Hematopoietic multipotent progenitor cell treated with erythropoietin and hydrocortisone succinate and interleukin-3 and kit ligand, for 15 days (in vitro differentiated cells): ENCODE results near the gene PGAP6.

Source experiments
- DNase-seq: peaks from one replicate; pipeline ENCODE4 v3.0.0-alpha.2; 2015; ENCODE audit warnings: low spot score

PGAP6 gene

DNA sequence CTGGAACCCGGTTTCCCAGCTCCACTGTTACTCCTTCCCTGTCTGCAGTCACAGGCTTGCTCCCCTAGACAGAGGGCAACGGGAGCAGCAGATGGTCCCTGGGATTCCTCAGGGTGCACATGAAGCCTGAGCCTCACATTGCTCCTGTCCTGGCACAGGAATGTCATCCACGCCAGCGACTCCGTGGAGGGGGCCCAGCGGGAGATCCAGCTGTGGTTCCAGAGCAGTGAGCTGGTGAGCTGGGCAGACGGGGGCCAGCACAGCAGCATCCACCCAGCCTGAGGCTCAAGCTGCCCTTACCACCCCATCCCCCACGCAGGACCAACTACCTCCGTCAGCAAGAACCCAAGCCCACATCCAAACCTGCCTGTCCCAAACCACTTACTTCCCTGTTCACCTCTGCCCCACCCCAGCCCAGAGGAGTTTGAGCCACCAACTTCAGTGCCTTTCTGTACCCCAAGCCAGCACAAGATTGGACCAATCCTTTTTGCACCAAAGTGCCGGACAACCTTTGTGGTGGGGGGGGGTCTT, 18.3 kb upstream of the PGAP6 start:
- peak; percentile 27 for DNase-seq

DNA sequence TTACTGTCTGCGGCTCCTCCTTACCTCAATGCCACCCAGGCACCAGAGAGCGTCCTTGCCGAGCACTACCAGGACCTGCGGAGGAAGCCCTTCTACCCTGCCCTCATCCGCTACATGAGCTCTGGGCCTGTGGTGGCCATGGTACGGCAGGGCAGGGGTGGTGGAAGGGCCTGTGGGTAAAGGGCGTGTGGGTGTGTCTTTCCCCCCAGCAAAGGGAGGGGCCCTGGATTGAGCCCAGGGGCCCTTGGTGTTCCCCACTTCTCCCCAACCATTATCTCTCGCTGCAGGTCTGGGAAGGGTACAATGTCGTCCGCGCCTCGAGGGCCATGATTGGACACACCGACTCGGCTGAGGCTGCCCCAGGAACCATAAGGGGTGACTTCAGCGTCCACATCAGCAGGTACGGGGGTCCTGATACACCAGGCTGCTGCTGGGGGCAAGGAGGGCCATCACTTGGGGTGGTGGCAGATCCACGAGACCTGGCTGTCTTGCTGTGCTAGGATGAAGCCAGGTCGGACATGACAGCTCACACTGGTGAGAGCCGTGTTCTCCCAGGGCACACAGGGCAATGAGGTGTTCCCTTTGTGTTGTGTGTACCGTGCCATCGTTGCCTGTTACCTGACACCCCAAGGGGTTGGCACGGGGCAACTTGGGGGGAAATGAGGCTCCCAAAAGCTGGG, 17.7 kb upstream of the PGAP6 start:
- peak; percentile 75 for DNase-seq

DNA sequence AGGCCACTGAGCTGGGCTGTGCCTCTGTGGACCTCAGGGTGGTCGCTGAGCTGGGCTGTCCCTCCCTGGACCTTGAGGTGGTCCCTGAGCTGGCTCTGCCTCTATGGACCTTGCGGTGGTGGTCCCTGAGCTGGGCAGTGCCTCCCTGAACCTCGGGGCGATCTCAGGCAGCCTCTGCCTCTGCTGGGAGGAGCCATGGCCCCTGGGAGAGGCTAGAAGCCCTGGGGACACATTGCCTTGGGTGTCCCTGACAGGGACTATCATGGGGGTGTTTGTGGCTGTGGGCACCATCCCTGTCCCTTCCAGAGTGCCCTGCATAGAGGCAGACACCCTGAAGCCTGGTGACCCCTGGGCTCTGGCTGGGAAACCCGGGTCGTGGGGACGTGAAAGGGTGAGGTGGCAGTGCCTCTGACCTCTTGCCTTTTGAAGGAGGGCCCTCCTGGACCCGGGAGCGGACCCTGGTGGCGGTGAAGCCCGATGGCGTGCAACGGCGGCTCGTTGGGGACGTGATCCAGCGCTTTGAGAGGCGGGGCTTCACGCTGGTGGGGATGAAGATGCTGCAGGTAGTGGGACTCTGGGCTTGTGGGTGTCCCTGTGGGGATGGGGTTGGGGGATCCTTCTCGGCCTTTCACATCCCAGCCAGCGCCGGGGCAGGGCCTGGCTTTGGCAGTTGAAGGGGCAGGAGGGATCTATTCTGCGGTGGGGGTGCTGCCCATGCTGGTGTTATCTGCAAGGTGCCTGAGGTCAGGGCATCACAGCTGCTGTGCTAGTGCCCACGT, 17.0 kb upstream of the PGAP6 start:
- DNase-seq, result no peak

DNA sequence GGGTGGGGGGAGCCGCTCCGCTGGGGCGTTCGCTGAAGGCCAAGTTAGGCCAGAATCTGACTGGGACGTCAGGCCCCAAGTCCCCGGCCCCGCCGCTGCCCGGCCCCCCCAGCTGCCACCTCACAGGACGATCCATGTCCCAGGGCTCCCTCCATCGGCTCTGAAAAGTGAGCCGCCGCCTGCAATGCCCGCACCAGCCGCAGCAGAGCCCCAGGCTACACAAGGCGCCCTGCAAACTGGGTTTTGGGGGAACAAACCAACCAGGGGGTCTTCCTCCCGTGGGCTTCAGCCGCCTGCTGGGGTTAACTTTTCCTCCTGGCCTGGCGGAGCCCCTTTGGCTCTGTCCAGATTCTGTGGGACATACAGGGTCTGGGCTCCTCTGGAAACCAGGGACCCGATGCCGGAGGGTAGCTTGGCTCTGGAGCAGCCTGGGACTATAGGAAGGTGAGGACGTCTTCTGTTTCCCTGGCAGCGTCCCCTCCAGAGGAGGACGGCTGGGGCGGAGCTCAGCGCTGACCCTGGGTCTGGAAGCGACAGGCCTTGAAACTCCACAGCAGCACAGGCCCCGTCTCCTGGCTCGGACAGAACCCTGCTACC, 16.1 kb upstream of the PGAP6 start:
- DNase-seq, result peak; percentile 71

DNA sequence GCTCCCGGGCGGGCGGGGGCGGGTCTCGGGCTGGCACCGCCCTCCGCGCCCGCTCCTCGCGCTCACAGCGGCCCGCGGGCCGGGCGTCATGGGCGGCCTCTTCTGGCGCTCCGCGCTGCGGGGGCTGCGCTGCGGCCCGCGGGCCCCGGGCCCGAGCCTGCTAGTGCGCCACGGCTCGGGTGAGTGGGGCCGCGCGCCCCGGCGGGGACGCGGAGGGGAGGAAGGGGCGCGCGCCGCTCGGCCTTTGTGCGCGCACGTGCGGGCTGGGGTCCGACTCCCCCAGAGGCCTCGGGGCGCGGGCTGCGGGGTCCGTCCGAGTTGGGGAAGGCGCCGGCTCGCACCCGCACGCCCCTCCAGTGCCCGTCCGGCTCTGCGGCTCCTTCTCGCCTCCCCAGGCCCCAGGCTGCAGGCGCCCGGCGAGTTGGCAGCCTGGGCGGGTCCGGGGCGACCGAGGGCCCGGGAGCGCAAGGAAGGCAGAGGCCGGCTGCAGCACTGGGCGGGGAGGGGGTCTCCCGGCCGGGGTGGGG, 15.4 kb upstream of the PGAP6 start, which contains the start of gene NME4:
Gene NME4 (plus strand): TSS at position 65 of the 527 bp plus-strand sequence. CDS start 24 bp downstream, at position 89.
- DNase-seq, result peak; percentile 13

DNA sequence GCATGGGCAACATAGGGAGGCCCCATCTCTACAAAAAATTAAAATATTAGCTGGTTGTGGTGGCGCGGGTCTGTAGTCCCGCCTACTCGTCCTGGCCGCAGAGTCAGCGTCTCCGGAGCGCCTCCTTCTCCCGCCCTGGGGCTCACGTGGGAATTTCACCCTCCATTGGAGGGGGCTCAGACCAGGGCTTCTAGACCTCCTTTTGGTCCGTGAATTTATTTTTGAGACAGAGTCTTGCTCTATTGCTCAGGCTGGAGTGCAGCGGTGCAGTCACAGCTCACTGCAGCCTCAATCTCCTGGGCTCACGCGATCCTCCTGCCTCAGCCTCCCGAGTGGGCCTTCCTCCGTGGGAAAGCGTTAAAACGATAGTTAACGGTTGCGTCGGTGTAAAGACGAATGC, 14.8 kb upstream of the PGAP6 start:
- peak; percentile 34 for DNase-seq

DNA sequence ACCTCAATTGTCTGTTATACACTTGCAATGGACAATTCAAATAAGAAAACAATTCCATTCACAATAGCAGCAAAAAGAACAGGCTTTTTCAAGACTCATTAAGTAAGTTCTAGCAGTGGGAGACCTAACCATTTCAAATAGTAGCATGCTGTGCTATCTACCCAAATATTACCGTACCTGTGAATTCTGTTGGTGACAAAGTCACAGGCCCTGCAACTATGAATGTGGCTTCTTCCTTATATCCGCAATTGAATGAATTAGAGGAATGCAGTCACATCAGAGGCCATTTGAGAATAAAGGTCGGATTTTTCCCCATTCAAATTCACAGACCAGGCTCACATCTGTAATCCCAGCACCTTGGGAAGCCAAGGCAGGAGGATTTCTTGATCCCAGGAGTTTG, 14.4 kb upstream of the PGAP6 start:
- peak; percentile 7 for DNase-seq

DNA sequence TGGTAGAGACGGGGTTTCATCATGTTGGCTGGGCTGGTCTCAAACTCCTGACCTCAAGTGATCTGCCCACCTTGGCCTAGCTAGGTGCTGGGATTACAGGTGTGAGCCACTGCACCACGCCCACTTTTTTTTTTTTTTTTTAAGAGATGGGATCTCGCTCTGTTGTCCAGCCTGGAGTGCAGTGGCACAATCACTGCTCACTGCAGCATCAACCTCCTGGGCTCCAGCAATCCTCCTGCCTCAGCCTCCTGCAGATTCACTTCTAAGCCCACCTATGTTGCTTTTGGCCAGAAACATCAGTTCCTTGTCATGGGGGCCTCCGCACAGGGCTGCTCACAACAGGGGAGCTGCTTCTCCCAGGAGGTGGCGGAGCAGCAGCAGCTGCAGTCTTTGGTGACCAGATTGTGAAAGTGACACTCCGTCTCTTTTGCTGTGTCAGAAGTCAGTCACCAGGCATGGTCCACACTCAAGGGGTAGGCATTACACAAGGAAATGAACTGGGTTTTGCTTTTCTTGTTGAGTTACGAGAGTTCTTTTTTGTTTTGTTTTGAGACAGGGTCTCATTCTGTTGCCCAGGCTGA, 10.8 kb upstream of the PGAP6 start:
- peak; percentile 19 for DNase-seq

DNA sequence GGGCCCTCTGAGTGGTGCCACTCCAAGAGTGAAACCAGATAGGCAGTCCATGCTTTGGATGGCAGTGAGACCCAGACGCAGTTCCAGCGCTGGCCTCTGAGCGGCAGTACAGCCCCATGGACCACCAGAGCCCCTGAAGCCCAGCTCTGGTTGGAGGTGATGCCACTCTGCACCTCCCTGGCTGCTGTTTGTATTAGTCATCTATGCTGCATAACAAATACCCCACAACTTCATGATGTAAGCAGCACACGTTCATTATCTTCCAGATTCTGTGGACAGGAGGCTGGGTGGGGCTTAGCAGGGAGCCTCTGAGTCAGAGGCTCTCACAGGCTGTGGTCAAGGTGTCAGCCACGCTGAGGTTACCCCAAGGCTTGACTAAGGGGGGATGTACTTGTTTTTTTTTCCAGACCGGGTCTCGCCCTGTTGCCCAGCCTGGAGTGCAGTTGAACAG, 10.1 kb upstream of the PGAP6 start:
- DNase-seq, result peak; percentile 71

DNA sequence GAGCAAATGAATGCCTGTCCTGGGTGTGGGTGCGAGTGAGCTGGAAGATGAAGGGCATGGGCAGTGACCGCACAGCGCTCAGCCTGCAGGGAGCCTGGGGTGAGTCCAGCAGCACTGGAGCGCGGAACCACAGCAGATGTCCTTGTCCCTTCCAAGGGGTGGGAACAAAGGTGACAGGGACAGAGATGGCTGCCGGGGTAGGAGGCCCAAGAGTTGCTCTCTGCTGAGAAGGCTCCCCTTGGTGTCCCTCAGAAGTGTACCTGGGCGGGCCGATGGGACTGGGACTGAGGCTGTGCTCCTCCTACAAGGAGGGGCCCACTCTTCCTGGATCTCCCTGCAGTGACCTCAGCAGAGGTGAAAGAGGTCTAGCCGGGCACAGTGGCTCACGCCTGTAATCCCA, 7.6 kb upstream of the PGAP6 start:
- DNase-seq, result no peak

DNA sequence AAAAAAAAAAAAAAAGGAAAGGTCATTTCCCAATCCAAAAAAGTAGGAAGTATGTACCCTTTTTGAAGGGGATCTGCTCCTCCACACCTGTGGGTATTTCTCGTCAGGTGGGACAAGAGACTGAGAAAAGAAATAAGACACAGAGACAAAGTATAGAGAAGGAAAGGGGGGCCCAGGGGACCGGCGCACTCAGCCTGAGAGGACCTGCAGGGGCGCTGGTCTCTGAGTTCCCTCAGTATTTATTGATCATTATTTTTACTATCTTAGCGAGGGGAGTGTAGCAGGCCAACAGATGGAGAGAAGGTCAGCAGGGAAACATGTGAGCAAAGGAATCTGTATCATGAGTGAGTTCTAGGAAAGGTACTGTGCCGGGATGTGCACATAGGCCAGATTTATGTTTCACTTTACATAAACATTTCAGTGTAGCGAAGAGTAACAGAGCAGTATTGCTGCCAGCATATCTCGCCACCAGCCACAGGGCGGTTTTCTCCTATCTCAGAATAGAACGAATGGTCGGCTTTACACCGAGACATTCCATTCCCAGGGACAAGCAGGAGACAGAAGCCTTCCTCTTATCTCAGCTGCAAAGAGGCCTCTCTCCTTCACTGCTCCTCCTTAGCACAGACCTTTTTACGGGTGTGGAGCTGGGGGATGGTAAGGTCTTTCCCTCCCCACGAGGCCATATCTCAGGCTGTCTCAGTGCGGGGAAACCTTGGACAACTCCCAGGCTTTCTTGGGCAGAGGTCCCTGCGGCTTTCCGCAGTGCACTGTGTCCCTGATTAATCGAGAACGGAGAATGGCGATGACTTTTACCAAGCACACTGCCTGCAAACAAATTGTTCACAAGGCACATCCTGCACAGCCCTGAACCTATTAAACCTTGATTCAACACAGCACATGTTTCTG, 6.2 kb upstream of the PGAP6 start:
- peak; percentile 47 for DNase-seq

DNA sequence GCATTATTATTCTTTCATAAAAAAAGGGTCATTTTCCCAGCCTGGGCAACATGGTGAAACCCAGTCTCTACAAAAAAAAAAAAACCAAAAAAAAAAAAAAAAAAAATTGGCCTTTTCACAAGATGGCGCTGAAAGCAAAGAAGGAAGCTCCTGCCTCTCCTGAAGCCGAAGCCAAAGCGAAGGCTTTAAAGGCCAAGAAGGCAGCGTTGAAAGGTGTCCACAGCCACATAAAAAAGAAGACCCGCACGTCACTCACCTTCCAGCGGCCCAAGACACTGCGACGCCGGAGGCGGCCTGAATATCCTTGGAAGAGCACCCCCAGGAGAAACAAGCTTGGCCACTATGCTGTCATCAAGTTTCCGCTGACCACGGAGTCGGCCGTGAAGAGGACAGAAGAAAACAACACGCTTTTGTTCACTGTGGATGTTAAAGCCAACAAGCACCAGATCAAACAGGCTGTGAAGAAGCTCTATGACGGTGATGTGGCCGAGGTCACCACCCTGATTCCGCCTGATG, 4.9 kb upstream of the PGAP6 start:
- DNase-seq, result peak; percentile 34

DNA sequence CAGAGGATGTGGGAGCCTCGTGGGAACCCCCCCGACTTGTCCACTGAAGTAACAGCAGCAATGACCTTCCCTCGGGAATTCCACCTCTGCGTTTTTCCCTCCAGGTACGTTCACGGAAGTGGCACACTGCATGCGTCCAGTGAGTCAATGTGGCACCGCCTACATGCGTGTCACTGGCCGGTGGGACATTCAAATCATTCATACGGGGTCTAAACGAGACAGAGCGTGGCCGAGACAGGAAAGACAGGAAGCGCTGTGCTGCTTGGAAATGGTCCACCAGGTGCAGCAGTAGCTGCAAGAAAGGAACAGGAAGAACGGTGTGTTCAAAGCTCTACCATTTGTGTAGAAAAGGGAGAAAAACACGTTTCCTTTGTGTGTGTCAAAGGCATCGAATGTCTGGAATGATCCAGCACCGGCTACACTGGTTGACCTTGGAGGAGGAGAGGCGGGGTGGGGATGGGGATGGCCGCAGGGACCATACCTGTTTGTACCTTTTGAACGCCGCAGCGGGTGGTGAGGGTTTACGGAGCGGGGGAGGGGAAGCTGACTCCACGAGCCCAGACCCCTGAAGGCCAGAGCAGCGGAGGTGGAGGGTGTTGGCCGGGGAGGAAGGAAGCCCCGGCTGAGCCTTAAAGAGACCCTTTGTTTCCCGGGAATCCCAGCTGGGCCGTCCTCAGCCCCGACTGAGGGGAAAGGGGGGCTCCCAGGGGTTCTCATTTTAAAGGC, 1.7 kb upstream of the PGAP6 start:
- no peak for DNase-seq

DNA sequence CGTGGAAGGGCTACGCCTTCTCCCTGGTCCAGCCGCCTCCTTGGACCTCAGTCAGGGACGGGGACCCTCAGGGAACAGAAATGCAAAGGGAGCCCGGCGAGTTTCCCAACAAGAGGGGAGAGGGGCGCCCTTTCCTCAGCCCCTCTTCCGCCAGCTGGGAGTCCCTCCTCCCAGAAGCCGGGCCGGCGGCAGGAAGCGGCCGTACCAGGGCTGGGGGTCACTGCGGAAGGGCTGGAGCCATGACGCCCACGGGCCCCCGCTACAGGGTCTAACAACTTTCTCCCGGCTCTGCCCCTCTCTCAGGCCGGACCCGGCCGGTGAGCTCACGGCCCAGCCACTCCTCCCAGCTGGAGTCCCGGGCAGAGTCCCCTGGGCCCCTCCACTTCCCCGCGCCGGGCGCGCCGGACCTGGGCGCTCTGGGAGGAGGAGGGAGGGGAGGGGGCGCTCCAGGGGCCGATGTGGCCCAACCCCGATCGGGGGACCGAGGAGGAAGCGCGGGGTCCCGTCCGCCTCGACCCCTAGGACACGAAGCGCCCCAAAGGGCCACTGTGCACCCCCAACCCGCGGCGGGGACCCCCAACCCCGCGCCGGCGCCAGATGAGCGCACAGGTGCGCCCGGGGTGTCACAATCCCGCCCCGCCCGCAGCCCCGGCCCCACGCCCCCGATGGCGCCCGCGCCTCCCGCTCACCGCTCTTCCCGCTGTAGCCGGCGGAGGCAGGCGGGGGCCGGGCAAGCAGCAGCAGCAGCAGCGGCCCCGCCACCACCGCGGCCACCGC, 578 bp downstream of the PGAP6 start:
- DNase-seq, result no peak

DNA sequence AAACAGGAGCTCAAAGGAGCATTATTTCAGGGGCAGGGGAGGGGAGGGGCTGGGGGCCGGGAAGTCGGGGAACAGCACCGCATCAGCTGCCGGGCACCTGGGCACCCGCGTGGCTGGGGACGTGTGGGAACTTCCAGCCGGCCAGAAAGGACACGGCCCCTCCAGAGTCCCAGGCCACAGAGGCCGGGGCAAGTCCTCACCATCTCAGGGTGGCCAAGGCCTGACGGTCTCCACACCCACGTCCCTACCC, 1.1 kb downstream of the PGAP6 start:
- no peak for DNase-seq

DNA sequence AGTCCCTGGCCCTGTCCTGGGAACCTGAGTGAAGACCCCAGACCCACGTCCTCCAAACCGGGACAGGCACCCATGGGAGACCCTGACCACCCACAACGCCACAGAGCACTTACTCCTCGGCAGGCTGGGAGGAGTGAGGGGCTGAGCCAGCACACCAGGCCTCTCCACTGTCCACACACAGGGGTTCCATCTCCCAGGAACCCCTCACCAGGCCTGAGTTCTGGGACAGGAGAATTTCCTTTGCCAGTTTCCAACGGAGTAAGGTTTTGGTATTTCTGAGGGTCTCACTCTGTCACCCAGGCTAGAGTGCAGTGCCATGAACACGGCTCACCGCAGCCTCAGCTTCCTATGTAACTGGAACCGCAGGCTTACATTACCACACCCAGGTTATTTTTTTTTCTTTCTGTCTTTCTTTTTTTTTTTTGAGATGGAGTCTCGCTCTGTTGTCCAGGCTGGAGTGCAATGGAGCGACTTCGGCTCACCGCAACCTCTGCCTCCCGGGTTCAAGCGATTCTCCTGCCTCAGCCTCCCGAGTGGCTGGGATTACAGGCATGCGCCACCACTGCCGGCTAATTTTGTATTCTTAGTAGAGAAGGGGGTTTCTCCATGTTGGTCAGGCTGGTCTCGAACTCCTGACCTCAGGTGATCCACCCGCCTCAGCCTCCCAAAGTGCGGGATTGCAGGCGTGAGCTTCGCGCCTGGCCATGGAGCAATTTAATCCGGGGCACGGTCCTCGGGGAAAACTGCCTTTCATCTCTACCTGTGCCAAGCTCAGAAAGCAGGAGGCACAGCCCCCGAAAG, 1.6 kb downstream of the PGAP6 start:
- DNase-seq, result no peak

DNA sequence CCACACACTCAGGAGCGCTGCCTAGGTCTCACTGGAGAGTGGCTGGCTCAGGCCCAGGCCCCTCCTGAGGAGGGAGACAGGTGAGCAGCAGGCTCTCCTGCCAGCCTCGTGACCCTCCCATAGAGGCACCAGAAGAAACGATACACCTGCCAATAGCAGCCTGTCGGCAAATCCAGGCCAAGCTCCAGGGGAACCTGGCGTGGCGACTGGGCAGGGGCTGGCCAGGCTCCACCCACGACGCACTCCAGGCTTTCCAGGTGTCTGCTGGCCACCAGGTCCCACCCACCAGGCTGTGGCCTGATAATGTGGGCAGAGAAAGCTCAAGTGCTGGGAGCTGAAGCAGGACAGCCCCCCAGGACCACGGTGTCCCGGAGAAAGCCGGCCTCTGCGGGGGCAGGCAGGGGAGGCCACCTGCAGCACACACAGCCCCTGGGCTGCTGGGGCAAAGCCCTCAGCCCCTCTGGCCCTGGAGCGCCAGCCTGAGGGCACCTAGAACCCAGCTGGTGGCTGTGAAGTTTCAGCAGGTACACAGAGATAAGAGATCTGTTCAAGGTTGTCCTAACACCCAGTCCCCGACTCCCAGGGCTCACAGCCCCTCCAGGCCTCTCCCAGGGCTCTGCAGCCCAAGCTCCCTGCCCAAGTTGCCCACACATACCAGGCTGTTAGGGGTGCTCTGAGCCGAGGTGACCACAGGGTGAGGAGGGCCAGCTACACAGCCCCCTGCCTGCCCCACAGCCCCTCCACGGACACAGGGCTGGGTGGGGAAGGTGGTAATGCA, 2.4 kb downstream of the PGAP6 start:
- no peak for DNase-seq

DNA sequence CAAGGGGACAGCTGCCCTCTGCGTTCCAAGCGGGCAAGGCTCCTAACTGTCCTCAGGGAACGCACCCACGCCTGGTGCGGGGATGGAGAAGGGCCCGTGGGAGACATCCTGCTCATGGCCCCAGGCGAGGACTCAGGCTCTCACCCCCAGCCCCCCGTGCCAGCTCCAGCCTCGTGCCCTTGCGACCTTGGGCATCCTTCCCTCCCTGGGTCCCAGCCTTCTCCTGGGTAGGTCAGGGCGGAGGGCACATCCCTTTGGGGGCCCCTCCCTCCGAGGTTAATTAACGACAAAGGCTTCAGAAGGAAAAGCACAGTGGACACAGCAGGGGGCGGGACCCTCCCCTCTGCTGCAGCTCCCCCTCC, 3.0 kb downstream of the PGAP6 start:
- DNase-seq, result no peak
